Pancreas (tissue), 10 donors: ENCODE data around the gene MYZAP. TPM values are rescaled to one million over a fixed set of nuclear protein-coding genes. Genes with fewer than 3 reads are reported as not detected.

Experiments used
- ATAC-seq, 4 donors: fragments of 200-7000 bp; cut with Tn5 transposase; one replicate each; pipeline versions ENCODE4 v1.8.0 to v1.9.1; 2020; ENCODE audit warnings: mild to moderate bottlenecking in 4 of 4, moderate library complexity in 4 of 4
- DNase-seq, 6 donors: peaks; one replicate each; pipeline ENCODE4 v3.0.0-alpha.2; 2020
- FAIRE-seq: peaks from 2 replicates; lab custom pipeline; 2012; peaks lifted over from hg19 to GRCh38; lab: Jason Lieb, UNC
- H3K27ac ChIP-seq, 4 donors: fragments of 200-600 bp; sonication (generic); 1 replicate in 3 of 4; 2 replicates in 1 of 4; pipeline versions ENCODE4 v1.5.0 to v1.8.0; 2020
- H3K27me3 ChIP-seq, 4 donors: fragments of 200-600 bp; one replicate each; pipeline ENCODE4 v1.8.0; 2021
- H3K36me3 ChIP-seq, 3 donors: fragments of 200-600 bp; sonication (generic) in 1 of 3; one replicate each; pipeline versions ENCODE4 v1.5.0 to v1.8.0; 2020 to 2021
- H3K4me1 ChIP-seq, 3 donors: fragments of 200-600 bp; one replicate each; pipeline ENCODE4 v1.8.0; 2021
- H3K4me3 ChIP-seq, 4 donors: fragments of 200-600 bp; sonication (generic) in 2 of 4; one replicate each; pipeline versions ENCODE4 v1.5.0 to v1.8.0; 2020 to 2021
- H3K9me3 ChIP-seq, 4 donors: fragments of 200-600 bp; one replicate each; pipeline ENCODE4 v1.8.0; 2021
- CTCF ChIP-seq, 4 donors: fragments of 200-600 bp; sonication (generic) in 3 of 4; IDR thresholded peaks; one replicate each; pipeline versions ENCODE4 v1.5.0 to v1.8.0; 2021; ENCODE audit warnings: antibody characterized with exemption in 4 of 4
- WGBS, 2 donors: extraction: QIAGEN DNeasy Blood & Tissue Kit; methylation state at CpG; one replicate each; pipeline ENCODE4 v1.1.7; 2013; 5-methylcytosine and 5-hydroxymethylcytosine counted together
- intact Hi-C, 3 donors: fragments of 100-400 bp; cut with DNase I; formaldehyde crosslinking; loops; one replicate each; pipeline versions ENCODE4 v1.11.1 to v1.14.2; 2022
- polyA plus RNA-seq, 2 donors: library from polyadenylated mRNA; stranded (reverse); fragments of 200-250 nt; gene quantifications; one replicate each; pipeline ENCODE4 v1.2.3, GENCODE V29; 2013
- total RNA-seq, 6 donors: library from RNA; stranded (reverse); fragmentation: NEBNext Ultra II Directional in 4 of 6; extraction: Animal tissue kit (Norgen Biotek cat#: 25700) in 4 of 6; gene quantifications; one replicate each; pipeline versions ENCODE4 v1.2.1 to v1.2.4, GENCODE V29; 2021 to 2023
- donor health status: healthy with polysubstance abuse.
- donor health status: DM: no; HTN: no; CAD: no; lungs with moderate emphysema.
- donor health status: DM: no; HTN: no; CAD: no.
- donor health status: control.
- donor health status: control.
- donor health status: Bipolar disorder and iron deficiency.
- donor health status: DM: yes; HTN: yes; CAD: no.
- donor health status: DM: no; HTN: no; CAD: no.
- donor health status: DM: no; HTN: no; CAD: no.
- donor health status: DM: yes; HTN: yes; CAD: no.

MYZAP gene
- total and polyA plus RNA-seq, 8 donors: 5.4 to 13.4 (median 9.4) TPM

DNA sequence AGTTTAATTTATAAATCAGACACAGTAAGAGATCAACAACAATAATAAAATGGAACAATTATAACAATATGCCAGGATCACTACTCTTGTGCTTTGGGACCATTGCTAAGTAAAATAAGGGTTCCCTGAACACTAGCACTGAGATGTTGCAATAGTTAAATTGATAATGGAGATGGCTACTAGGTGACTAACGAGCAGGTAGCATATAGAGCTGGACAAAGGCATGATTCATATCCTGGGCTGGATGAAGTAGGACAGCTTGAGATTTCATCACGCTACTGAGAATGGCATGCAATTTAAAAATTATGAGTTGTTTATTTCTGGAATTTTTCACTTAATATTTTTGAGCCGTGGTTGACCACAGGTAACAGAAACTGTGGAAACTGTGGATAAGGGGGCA, 20.7 kb upstream of the MYZAP start:
- no peak overlapping the region for H3K27ac ChIP-seq
- H3K36me3 ChIP-seq: no peaks in the 10 kb centered on the region
- no peaks in the 10 kb centered on the region for H3K27me3 ChIP-seq
- intact Hi-C loops: no loop called here
- no peak for TF ChIP-seq CTCF (IDR thresholded peaks at IDR 0.05)
- FAIRE-seq (no peak), ATAC-seq (no peak), DNase-seq (no peak)
- WGBS, 2 donors: 77 to 85% methylated on average over 3 of the region's 3 CpGs
- no peak overlapping the region for H3K4me3 ChIP-seq
- H3K9me3 ChIP-seq: no peaks in the 10 kb centered on the region
- no peaks in the 10 kb centered on the region for H3K4me1 ChIP-seq

DNA sequence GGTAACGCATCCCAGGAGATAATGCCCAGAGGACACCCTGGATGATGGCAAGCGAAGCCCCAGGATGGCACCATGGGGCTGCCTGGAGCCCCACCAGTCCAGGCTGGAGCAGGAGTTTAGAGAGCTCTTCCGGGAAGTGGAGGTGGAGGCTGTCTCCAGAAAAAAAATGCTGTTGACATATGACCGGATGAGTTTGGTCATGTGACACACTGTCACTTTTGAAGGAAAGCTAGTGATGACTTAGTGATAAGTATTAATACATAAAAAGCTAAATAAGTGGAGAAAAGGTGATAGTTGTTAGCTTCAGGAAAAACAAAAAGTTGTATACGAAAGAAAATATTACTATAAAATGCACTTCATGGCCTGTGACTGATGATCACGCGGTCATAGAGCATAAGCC, 20.0 kb upstream of the MYZAP start:
- DNase-seq: no peak
- no peak for FAIRE-seq
- WGBS, 2 donors: 95% methylated on average over 7 of the region's 7 CpGs
- no peak for ATAC-seq
- intact Hi-C loops: no loop called here
- Histone ChIP-seq H3K27ac (no peak overlapping the region), H3K36me3 (no peaks in the 10 kb centered on the region), H3K27me3 (no peaks in the 10 kb centered on the region), H3K4me1 (no peaks in the 10 kb centered on the region), H3K4me3 (no peak overlapping the region), H3K9me3 (no peaks in the 10 kb centered on the region)
- TF ChIP-seq CTCF (IDR thresholded peaks at IDR 0.05): no peak

- 85 to 95% methylated on average over 3 of the region's 3 CpGs for WGBS, 2 donors
- no peaks in the 10 kb centered on the region for H3K4me1 ChIP-seq
- no peak for TF ChIP-seq CTCF (IDR thresholded peaks at IDR 0.05)
- DNase-seq: no peak
- no peaks in the 10 kb centered on the region for H3K36me3 ChIP-seq
- no peaks in the 10 kb centered on the region for H3K27me3 ChIP-seq
- FAIRE-seq: no peak
- intact Hi-C loops: no loop called here
- no peak for ATAC-seq
- H3K4me3 ChIP-seq: no peak overlapping the region
- no peaks in the 10 kb centered on the region for H3K9me3 ChIP-seq
- H3K27ac ChIP-seq: no peak overlapping the region
These were observed 19.2 kb upstream of the MYZAP start for GRCh38 chr15:57572468-57572867.

DNA sequence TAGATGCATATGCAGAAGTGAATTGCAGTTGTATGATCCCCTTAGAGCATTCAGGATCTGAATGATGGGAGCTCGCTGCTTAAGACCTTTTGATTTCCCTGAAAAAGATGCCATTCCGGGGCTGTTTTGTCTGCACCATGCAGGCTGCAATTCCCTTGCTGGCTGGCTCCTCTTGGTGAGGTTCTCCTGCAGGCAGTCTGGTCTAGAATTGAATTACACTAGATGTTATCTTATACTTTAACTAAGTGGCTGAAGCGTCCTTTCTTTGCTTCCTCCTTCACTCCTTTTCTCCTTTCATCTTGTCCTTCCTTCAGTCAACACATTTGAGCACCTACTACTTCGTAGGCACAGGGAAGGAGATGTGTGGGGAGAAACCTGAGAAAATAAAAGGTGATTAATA, 18.6 kb upstream of the MYZAP start:
- TF ChIP-seq CTCF (IDR thresholded peaks at IDR 0.05): no peak
- Histone ChIP-seq H3K36me3 (no peaks in the 10 kb centered on the region), H3K27me3 (no peaks in the 10 kb centered on the region), H3K4me1 (no peaks in the 10 kb centered on the region), H3K4me3 (no peak overlapping the region), H3K27ac (no peak overlapping the region), H3K9me3 (no peaks in the 10 kb centered on the region)
- WGBS, 2 donors: 86 to 90% methylated on average over 4 of the region's 4 CpGs
- ATAC-seq (no peak), DNase-seq (no peak), FAIRE-seq (no peak)
- intact Hi-C loops: no loop called here

- no peaks in the 10 kb centered on the region for H3K36me3 ChIP-seq
- no peak for ATAC-seq
- no peaks in the 10 kb centered on the region for H3K9me3 ChIP-seq
- H3K4me3 ChIP-seq: no peak overlapping the region
- peaks cover 3 to 4% (median 3%) of the 10 kb centered on the region in 3 donors for H3K4me1 ChIP-seq
- FAIRE-seq: no peak
- DNase-seq: no peak
- no peak overlapping the region for H3K27ac ChIP-seq
- no peak for TF ChIP-seq CTCF (IDR thresholded peaks at IDR 0.05)
- intact Hi-C loops: no loop called here
- WGBS, 2 donors: 86 to 87% methylated on average over 5 of the region's 5 CpGs
- no peaks in the 10 kb centered on the region for H3K27me3 ChIP-seq
These were observed 16.3 kb upstream of the MYZAP start for GRCh38 chr15:57575363-57575762.
